HT-29 (cell line): ENCODE data around the gene CTTNBP2. TPM values are rescaled to one million over a fixed set of nuclear protein-coding genes. Genes with fewer than 3 reads are reported as not detected.

Source experiments
- DNase-seq: peaks from one replicate; pipeline ENCODE4 v3.0.0-alpha.2; 2015; ENCODE audit warnings: low spot score
- total RNA-seq: library from RNA; depleted of rRNA; stranded (reverse); fragments of >200 nt; shearing (Covaris generic); gene quantifications from 2 replicates; pipeline ENCODE4 v1.2.3, GENCODE V29; 2014

CTTNBP2 gene
- total RNA-seq, 1 experiment from 2014 or later: 1.0 TPM

GRCh38 chr7:117825132-117825531, 48.1 kb downstream of the CTTNBP2 start:
- DNase-seq: no peak

GRCh38 chr7:117824592-117824991, 48.6 kb downstream of the CTTNBP2 start:
- no peak for DNase-seq

- no peak for DNase-seq
Observed at GRCh38 chr7:117819558-117819957, 53.7 kb downstream of the CTTNBP2 start.

- no peak for DNase-seq
Observed at GRCh38 chr7:117818232-117818631, 55.0 kb downstream of the CTTNBP2 start.

GRCh38 chr7:117816727-117817126, 56.5 kb downstream of the CTTNBP2 start:
- no peak for DNase-seq

- DNase-seq: no peak
Observed at GRCh38 chr7:117811696-117812095, 61.5 kb downstream of the CTTNBP2 start.

- DNase-seq: no peak
Observed at GRCh38 chr7:117810642-117811512, 62.4 kb downstream of the CTTNBP2 start.

- peak; percentile 67 for DNase-seq
Observed at GRCh38 chr7:117809958-117810357, 63.3 kb downstream of the CTTNBP2 start.

GRCh38 chr7:117808910-117809705, 64.1 kb downstream of the CTTNBP2 start:
- DNase-seq: no peak

- no peak for DNase-seq
Observed at GRCh38 chr7:117808341-117808757, 64.9 kb downstream of the CTTNBP2 start.

GRCh38 chr7:117807676-117808075, 65.6 kb downstream of the CTTNBP2 start:
- DNase-seq: no peak

GRCh38 chr7:117806011-117806410, 67.2 kb downstream of the CTTNBP2 start:
- no peak for DNase-seq

- no peak for DNase-seq
Observed at GRCh38 chr7:117805241-117805640, 68.0 kb downstream of the CTTNBP2 start.

GRCh38 chr7:117803476-117803875, 69.8 kb downstream of the CTTNBP2 start:
- no peak for DNase-seq

GRCh38 chr7:117802660-117803059, 70.6 kb downstream of the CTTNBP2 start:
- DNase-seq: no peak

GRCh38 chr7:117800841-117801240, 72.4 kb downstream of the CTTNBP2 start:
- no peak for DNase-seq

- DNase-seq: no peak
Observed at GRCh38 chr7:117800406-117800805, 72.8 kb downstream of the CTTNBP2 start.

GRCh38 chr7:117796889-117797288, 76.4 kb downstream of the CTTNBP2 start:
- no peak for DNase-seq

- DNase-seq: no peak
Observed at GRCh38 chr7:117793976-117794375, 79.3 kb downstream of the CTTNBP2 start.

GRCh38 chr7:117793521-117793920, 79.7 kb downstream of the CTTNBP2 start:
- no peak for DNase-seq

GRCh38 chr7:117791877-117792780, 81.1 kb downstream of the CTTNBP2 start:
- DNase-seq: no peak

GRCh38 chr7:117790731-117791130, 82.5 kb downstream of the CTTNBP2 start:
- no peak for DNase-seq
